SH-SY5Y (cell line): ENCODE data around the gene SYT3.

Experiments
- GATA2 ChIP-seq: IDR thresholded peaks from 2 replicates; pipeline ENCODE4 v1.6.1; 2011; ENCODE audit warnings: mild to moderate bottlenecking, low read depth, low read length
- GATA3 ChIP-seq: IDR thresholded peaks from 2 replicates; pipeline ENCODE4 v1.6.1; 2011; ENCODE audit warnings: low read depth, mild to moderate bottlenecking, low read length, moderate library complexity

- TF ChIP-seq GATA2: no peak
- TF ChIP-seq GATA3: no peak
These were observed 40.3 kb downstream of the SYT3 start for GRCh38 chr19:50599427-50599826.
